ENCODE results near the gene C9orf40.

Gene C9orf40, protein sequence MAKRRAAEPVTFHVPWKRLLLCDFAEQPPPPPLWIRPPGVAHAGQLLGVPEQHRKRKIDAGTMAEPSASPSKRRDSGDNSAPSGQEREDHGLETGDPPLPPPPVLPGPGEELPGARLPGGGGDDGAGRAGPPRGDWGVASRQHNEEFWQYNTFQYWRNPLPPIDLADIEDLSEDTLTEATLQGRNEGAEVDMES

GRCh38 chr9:74952201-74953151 is at the start of gene C9orf40:
C9orf40 (minus strand) TSS chr9:74952912; CDS start chr9:74952611, 301 bp downstream.
- DNase-seq (ENCODE audit: low read depth) = peak; percentile 85

DNA sequence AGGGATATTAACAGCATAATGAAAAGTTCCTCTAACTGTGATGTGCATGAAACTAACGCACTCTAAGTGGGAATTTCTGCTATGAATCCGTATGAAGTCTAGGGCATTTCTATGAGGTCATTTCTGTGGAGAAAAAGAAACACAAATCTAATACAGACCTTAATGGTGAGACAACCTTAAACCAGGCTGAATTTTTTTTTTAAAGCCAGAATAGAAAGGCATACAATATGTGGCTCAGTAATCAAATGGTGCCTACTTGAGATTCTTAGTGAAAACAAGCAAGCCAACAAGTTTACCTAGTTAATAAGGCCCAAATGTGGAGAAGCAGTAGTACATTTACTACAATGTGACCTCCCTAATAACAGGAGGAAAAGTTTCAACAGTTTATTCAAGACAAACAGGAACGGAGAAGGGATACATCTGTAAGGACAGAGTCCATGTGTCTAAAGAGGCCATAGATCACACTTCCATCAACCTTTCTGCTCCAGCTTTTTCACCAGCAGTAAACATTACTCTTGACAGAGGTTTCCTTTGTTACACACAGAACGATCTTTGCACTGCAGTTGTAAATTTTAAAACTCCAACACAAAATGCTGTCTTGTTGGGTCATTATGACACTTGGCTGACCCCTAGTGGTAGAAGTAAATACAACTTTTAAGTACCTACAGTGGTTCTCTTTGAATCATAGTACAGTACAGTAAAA is 49.2 kb upstream of the C9orf40 start:
- DNase-seq (ENCODE audit: low read depth) = peak; percentile 81

DNA sequence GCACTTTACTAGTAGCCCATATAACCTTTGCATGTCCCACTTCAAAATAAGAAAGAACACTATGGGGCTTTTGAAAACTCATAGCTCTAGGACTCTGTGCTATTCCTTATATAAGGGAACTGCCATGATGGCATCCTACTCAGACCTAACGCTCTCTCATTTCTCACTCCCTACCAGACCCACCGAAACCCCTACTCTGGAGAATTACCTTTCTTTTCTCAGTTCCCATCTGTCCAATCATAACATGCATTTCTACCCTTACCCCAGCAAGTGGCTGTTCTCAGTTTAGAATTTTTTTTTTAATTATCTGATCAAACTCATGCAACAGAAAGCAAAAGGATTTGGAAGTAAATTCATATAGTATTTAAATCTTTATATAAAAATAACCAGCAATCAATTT is 48.1 kb upstream of the C9orf40 start:
- no peak for DNase-seq (ENCODE audit: low read depth)

DNA sequence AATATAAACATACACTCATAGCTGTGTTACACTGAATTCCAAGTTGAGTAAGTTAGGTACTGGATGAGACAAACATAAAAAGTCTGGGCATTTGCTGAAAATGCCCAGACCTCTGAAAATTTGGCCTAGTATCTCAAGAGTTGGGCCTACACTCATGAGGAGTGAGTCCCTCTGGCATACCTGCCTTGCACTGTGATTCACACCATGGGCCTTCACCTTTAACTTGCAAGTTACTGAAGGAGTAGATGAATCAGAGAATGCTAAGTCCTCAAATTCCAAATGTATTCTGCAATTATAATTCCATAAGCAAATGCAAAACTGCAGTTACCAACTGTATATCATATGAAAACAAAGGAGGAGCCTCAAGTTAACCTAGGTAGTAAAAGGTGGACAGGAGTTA is 32.3 kb upstream of the C9orf40 start:
- DNase-seq (ENCODE audit: low read depth) = no peak

- no peak for DNase-seq (ENCODE audit: low read depth)
Measured at GRCh38 chr9:74983709-74984108, 31.0 kb upstream of the C9orf40 start.

GRCh38 chr9:74979844-74980243 is 27.1 kb upstream of the C9orf40 start:
- DNase-seq (ENCODE audit: low read depth) = no peak

DNA sequence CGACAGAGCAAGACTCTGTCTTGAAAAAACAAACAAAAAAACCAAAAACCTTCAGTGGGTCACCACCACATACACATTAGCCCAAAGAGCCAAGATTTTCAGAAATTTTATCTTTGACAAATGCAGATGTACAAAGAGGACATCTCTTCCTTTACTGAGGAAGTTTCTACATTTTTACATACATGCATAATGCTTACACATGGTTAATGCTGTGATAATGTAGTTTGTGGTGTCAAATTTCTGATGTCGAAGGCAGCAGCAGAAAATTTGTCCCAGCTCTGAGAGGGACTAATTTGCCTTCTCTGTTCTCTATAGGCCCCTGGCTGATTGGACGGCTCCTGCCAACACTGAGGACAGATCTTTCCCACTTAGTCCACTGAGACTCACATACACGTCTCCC is 24.6 kb upstream of the C9orf40 start:
- DNase-seq (ENCODE audit: low read depth) = no peak

DNA sequence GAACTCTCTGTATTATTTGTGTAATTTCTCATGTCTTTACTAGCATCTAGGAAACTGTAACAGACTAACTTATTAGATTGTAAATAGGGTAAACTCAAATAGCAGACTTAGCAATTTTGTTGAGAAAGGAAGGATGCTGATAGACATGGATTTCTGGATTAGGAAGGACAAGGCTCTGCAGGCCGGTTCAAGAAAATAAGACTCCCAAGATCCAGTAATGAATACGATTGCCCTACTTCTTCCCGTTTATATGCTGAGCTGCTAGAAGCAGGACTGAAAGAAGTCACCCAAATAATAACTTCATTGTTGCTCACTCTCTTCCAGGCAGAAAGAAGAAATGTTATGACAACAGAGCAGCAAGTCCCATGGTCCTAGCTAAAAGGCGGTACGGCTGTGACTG is 22.8 kb upstream of the C9orf40 start:
- no peak for DNase-seq (ENCODE audit: low read depth)

DNA sequence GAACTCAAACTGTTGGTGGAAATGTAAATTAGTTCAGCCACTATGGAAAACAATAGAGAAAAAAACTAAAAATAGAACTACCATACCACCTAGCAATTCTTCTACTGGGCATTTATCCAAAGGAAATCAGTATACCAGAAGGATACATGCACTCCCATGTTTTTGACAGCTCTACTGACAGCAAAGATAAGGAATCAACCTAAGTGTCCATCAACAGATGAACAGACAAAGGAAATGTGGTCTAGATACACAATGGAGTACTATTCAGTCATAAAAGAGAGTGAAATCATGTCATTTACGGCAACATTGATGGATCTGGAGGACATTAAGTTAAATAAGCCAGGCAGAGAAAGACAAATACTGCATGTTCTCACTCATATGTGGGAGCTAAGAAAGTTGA is 21.8 kb upstream of the C9orf40 start:
- no peak for DNase-seq (ENCODE audit: low read depth)

DNA sequence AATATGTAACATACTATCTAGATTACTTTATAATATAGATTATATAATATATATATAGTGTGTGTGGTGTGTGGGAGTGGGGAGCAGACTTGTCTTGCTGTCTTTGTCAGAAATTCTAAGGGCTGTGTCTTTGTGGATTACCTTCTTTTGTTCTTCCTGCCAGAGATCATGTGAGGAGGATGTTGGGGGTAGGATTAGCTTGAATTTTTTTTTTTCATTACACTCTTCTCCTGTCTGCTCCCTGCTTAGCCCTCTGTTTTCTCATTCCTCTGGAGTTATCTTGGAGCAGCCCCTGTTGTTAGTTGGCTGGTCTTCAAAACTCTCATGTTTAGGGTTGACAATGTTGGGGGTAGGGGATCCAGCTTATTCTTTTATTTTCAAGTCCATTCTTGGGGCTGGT is 21.0 kb upstream of the C9orf40 start:
- DNase-seq (ENCODE audit: low read depth) = no peak

GRCh38 chr9:74963056-74963455 is 10.3 kb upstream of the C9orf40 start:
- DNase-seq (ENCODE audit: low read depth) = no peak

DNA sequence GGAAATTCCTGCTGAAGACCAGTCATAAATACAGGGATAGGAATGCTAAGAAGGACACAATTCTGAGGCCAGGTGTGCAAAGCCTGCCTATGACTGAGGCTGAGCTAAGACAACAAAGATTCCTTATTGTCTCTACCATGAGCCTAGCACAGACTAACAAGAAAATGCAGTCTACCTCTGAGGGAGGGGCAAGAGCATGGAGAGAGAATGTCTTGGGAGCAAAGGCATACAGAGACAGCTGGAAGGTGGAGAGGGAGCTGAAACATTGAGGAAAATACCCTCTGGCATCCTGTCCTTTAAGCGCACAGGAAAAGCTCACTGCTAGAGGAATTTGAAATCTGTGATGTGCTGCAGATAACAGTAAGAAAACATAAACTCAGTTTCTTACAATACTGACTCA is 8.8 kb upstream of the C9orf40 start:
- DNase-seq (ENCODE audit: low read depth) = no peak

DNA sequence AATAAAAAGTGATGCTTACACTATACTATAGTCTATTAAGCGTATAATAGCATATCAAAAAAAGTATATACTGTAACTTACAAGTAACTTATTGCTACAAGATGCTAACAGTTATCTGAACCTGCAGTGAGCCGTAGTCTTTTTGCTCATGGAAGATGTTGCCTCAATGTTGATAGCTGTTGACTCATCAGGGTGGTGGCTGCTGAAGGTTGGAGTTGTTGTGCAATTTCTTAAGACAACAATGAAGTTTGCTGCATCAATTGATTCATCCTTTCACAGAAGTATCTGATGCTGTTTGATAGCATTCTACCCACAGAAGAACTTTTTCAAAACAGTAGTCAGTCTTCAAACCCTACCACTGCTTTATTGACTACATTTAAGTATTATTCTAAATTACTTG is 7.8 kb upstream of the C9orf40 start:
- peak; percentile 79 for DNase-seq (ENCODE audit: low read depth)

- DNase-seq (ENCODE audit: low read depth) = no peak
Measured at GRCh38 chr9:74958587-74958986, 5.9 kb upstream of the C9orf40 start.

GRCh38 chr9:74953235-74953751 is 581 bp upstream of the C9orf40 start:
- peak; percentile 84 for DNase-seq (ENCODE audit: low read depth)

DNA sequence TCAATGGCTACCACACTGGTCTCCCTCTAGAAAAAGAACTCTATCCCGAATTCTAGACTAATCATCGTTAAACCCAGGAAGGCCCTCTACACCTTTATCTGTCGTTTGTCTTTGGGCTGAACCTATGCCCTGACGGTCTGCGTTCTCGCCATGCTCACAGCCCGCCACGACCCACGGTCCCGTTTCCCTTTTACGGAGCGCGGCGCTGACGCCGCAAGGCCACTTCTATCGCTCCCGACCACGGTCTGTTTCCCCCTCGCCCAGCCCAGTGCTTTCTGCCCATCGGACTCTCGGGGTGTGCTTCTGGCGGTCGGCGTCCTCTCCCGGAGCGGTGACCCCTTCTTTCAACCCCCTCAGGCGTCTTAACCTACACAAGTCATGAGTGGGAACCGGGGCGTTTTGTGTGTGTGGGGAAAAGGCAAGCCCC is 974 bp downstream of the C9orf40 start:
- peak; percentile 30 for DNase-seq (ENCODE audit: low read depth)

DNA sequence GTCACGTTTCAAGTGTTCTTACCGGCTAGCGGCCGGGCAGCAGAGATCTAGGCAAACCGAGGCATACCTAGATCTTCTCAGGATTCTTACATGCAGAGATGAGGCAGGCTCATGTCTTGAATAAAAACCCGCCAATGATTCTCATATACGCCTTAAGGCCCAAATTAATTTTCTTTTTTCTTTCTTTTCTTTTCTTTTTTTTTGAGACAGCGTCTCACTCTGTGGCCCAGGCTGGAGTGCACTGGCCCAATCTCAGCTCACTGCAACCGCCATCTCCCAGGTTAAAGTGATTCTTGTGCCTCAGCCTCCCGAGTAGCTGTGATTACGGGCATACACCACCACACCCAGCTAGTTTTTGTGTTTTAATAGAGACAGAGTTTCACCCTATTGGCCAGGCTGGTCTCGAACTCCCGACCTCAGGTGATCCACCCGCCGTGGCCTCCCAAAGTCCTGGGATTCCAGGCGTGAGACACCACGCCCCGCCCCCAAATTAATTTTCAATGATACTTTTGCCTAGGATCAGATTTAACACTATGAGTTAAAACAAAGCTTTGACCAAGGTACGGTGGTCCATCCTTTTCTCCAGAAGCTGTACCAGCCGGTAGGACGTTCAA is 1.5 kb downstream of the C9orf40 start:
- DNase-seq (ENCODE audit: low read depth) = no peak

DNA sequence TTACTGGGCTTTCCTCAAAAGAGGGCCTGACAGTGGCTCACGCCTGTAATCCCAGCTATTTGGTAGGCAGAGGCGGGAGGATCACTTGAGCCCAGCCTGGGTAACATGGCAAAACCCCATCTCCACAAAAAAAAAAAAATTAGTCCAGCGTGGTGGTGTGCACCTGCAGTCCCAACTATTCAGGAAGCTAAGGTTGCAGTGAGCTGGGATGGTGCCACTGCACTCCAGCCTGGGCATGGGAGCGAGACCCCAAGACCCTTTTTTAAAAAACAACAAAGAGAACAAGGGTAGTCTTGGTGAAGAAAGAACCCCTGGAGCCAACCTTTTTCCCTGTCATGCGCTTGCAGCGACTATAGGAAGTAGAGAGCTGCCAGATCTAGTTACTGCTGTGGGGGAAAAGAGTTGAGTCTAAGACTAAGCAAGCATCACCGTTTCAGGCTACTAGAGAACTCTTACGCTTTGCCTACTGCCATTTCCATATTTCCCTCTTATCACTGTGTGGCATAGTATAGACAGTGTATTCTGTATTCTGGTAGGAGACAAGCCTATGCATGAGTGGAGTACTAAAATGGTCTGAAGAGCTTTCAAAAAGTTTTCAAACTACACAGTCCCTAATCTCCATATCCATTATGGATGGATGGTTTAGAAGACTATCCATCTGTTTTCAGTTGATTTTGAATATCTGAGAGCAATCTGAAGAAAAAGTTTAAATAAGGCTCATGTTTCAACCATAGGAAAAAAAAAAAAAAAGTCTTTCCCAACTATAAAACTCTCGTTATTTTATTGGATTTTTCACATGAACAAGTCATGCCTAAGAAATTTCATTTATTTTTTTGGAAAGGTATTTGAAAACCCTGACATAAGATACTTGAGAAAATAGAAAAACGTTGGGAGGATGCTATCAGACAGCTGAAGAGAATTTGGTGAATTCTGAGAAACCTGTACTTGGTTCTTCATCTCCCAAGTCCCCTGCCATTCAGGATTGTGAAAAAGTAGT is 2.6 kb downstream of the C9orf40 start:
- DNase-seq (ENCODE audit: low read depth) = peak; percentile 36

DNA sequence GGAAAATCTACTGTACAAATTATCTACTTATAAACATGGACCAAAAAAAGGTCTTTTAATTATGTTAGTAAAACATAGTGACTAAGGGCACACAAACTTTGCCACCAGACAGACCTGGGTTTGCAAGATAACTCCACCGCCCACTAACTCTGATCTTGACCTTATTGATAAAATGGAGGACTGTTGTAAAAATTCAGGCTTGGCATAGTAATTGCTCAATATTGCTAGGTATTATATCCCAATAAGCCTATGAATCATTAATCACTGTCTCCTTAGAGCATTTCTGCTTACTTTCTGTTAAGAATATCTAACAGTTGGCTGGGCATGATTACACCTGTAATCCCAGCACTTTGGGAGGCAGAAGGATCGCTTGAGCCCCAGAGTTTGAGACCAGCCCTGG is 3.8 kb downstream of the C9orf40 start:
- DNase-seq (ENCODE audit: low read depth) = no peak

DNA sequence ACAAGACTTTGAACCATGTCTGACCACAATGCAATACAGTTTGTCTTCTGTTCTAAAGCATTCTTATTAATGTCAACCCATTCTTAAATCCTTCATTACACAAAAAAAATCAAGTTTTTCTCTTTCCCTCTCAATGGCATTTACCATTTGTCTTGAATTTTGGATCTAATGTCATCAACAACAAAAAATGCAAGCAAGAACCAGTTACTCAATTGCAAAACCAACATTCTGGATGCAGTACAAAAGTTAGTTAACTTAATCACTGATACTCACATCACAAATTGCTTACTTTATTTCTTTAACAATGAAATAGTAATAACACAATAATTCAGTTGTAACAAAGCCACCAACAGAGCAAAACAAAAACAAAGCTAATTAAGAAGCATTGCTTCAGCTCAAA is 6.0 kb downstream of the C9orf40 start:
- peak; percentile 47 for DNase-seq (ENCODE audit: low read depth)

DNA sequence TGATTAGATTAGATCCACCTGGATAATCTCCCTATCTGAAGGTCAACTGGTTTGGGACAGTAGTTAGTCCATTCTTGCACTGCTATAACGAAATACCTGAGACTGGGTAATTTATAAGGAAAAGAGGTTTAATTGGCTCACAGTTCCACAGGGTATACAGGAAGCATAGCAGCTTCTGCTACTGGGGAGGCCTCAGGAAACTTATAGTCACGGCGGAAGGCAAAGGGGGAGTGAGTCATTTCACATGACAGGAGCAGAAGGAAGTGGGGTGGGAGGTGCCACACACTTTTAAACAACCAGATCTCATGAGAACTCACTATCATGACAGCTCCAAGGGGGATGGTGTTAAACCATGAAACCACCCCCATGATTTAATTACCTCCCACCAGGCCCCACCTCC is 9.9 kb downstream of the C9orf40 start:
- DNase-seq (ENCODE audit: low read depth) = no peak
